Right hindlimb (tissue), 1 donor: ENCODE results near the gene AOC1.
A peak's percentile ranks its signal among the peaks of the same experiment; 100 is the strongest.

Experiments used
- DNase-seq: peaks from one replicate; pipeline ENCODE4 v3.0.0-alpha.2; 2018

Gene AOC1

DNA sequence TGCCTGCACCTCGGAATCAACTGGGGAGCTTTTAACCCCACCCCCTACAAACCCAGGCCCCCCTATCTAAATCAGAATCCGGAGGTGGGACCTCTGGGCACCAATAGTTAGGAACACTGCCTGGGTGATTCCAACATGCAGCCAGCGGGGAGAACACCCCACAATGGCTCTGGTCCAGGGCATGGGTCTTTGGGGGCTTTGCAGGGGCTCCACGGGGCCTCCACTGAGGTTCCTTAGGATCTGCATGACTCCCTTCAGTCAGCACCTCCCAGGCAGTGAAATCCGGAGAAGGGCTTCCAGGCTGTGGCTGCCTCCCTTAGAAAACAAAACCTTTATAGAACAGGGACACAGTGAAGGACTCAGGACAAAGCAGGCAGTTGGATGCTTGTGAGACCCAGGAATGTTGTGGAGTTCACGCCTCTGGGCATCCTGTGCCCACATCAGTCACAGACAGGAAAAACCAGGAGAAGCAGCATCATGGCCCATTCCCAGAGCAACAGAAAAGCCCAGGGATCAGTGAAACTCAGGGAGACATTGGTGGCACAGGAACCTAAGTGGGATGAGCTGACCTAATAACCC, 16.5 kb upstream of the AOC1 start:
- DNase-seq = no peak

DNA sequence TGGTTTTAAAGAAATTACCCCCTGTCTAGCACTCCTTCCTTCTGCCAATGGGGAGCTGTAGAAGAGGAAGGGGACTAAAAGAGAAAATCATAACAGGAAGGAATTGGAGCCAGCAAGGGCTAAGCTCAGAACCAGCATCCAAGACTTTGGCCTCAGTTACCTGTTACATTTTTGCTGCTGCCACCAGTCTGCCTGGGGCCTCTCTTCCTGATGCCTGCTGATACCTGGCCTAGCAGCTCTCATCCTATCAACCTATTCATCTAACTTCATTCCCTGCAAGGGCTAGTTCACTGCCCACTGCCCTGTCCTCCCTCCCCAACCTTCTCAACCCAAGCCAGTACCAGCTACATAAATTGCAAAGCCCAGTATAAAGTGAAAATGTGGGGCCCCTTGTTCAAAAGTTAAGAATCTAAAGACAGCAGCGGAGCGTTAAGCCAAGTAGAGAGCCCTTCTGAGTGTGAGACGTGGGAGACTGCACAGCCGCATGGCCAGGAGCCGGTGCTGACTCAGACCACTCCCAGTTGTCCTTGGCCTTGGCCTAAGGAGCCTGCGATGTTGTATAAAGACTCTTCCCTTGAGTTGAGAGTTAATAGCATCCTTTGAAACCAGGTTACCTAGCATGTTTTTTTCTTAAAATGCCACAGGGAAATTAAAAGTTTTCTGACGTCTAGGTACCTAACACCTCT, 13.2 kb upstream of the AOC1 start:
- no peak for DNase-seq

DNA sequence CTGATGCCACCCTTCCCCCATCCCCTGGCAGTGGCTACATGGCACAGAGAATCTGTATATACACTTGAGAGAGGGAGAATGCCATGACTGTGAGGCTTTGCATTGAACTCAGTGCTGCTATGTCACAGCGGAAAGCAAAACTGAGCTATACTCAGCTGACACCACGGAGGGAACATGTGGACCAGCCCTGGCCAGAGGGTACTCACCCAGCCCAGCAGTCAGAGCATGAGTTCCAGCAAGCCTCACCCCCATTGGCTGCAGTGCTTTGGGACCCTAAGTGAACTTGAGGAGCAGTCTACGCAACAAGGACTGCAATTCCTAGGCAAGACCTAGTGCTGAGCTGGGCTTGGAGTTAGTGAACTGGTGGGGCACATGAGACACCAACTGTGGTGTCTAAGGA, 10.3 kb upstream of the AOC1 start:
- no peak for DNase-seq

DNA sequence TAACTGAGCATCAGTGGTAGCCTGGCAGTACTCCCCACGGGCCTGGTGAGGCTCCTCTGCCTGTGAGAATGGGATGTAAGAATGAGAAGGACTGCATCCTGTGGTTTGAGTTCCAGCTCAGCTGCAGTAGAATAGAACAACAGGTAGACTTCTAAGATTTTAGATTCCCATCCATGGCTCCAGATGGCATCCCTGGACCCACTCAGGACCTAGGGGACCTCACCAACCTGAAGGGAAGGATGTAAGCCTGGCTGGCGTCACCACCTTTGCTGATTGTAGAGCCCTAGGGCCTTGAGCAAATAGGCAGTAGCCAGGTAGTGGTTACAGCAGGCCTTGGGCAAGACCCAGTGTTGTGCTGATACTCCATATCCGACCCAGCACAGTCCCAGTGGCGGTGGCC, 9.6 kb upstream of the AOC1 start:
- DNase-seq = no peak

DNA sequence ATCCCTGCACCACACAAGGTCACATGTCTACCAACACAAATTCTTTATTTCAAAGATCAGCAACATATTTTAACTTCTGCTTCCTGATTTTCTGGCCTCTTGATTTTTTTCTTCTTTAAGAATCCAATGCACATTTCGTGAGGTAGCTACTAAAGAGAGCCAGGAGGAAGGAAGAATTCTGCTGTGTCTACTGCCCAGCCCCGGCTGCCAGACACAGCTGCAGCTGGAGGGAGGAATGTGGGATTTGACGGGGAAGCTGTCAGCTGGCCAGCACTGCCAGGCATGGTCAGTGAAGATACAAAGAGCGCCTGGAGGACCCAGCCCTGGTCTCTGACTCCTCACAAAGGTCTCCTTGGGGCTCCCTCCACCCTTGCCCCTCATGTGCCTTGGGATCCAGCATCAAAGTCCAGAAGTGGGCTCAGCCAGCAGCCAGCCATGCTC, 6.9 kb upstream of the AOC1 start:
- peak; percentile 72 for DNase-seq

DNA sequence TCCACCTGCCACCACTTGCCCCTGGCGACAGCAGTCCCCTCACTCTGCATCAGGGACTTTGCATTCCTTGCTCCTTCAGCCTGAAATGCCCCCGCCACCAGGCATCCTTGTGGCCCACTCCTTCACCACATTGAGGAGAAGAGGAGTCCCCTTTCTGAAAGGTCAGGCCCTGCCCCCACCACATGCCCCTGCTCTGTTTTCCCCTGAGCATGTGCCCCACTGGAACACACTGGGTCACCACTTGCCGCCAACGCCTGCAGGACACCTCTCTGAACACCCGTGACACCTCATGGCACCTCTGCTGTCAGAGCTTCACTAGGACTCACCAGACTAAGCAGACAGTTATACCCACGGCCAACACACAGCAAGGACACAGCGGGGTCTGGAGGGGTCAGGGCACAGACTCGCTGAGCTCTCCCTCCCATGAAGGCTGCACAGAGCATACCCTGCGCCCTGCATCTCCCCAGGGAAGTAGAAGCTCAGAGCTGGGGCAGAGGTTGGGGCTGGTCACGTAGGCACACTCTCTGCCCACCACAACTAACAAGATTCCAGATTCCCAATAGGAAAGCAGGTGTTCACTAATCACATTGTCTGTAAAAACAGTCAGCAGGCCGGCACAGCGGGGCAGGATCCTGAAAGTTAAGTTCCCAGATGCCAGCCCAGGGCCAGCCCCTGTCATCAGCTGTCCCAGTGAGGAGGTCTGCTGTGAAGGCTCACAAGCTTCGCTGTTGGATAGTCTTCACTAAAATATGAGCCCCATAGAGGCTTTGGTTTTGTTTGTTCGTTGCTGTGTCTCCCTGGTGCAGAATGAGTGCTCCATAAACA, 5.8 kb upstream of the AOC1 start:
- DNase-seq = no peak

DNA sequence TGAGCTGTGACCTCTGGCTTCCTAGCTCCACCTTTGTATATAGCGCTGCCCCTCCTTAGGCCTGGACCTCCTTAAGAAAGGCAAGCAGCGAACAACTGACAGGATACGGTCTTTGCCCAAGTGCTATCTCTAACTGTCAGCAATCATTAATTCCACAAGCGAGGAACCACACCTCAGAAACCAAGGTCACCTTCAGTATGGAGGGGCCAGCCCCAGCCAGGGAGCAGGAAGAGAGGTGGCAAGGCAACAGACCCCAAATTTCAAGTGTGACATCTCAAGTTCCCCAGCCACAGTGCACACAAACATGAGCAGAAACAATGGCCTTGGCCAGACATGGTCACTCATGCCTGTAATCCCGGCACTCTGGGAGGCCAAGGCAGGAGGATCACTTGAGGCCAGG, 4.8 kb upstream of the AOC1 start:
- DNase-seq = no peak

DNA sequence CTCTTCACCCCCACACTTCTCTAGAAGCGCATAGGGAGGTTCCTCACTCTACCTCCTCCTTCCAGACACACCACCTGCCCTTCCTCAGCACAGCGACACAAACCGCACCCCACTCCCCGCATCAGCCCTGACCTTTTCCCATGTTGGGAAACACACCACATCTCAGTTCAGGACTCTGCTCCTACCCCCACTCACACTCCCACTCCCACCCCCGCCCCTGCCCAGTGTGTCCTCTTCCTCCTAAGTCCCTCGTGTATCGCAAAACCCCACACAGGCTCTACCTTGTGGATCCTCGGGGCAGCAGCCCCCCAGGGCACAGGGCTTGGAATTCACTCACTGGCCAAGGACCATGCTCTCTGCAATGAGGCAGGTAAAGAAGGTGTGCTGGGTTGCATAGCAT, 4.2 kb upstream of the AOC1 start:
- DNase-seq = no peak

DNA sequence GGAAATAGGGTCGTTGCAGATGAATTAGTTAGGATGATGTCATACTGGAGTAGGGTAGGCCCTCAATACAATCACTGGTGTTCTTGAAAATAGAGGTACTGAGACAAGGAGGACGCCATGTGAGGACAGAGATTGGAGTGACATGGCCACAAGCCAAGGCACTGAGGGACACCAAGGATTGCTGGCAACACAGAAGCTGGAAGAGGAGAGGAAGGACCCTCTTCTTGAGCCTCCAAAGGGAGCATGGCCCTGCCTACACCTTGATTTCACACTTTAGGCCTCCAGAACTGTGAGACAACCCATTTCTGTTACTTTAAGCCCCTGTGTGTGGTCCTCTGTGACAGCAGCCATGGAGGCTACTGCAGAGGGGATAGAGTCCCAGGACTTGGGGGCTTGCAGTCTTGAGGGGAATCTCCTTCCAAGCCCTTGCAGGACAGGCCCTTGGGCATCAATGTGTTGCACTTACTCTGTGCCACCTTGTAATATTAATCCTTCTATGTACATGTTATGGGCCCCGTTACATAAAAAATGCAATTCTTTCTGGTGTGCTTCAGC, 3.7 kb upstream of the AOC1 start:
- no peak for DNase-seq

DNA sequence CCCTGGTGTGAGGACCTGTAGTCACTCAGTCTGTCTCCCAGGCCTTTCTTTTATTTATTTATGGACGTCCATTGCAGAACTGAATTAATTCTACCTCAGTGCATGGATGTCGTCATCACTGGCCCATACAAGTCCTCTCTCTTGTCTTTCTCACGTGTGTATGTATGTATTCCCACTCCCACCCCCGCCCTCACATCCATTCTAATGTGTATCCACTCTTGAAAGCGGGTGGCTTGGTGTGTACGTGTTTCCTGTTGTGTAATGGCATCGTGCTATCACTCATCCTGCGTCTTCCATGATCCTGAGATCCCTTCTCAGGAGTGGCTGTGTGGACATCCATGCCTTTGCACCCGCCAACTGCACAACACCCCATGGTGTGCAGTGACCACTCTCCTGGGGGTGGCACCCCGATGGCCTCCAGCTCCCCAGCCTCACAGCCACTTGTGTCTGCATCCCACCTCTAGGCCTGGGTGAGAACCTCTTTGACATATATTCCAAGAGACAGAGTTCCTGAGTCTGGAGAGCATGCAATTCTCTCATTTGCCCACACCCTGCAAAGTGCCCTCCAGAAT, 3.0 kb upstream of the AOC1 start:
- no peak for DNase-seq

DNA sequence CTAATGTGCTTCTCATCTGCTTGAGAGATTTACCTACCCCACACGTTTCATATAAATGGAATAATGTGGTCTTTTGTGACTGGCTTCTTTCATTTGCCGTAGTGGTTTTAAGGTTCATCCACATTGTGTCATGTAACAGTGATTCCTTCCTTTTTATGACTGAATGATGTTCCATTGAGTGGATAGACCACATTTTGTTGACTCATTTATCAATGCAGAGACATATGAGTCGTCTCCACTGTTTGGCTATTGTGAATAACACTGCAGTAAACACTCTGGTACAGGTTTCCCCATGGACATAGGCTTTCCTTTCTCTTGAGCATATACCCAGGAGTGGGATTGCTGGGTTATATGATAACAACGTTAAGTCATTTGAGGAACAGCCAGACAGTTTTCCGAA, 2.0 kb upstream of the AOC1 start:
- DNase-seq = no peak

DNA sequence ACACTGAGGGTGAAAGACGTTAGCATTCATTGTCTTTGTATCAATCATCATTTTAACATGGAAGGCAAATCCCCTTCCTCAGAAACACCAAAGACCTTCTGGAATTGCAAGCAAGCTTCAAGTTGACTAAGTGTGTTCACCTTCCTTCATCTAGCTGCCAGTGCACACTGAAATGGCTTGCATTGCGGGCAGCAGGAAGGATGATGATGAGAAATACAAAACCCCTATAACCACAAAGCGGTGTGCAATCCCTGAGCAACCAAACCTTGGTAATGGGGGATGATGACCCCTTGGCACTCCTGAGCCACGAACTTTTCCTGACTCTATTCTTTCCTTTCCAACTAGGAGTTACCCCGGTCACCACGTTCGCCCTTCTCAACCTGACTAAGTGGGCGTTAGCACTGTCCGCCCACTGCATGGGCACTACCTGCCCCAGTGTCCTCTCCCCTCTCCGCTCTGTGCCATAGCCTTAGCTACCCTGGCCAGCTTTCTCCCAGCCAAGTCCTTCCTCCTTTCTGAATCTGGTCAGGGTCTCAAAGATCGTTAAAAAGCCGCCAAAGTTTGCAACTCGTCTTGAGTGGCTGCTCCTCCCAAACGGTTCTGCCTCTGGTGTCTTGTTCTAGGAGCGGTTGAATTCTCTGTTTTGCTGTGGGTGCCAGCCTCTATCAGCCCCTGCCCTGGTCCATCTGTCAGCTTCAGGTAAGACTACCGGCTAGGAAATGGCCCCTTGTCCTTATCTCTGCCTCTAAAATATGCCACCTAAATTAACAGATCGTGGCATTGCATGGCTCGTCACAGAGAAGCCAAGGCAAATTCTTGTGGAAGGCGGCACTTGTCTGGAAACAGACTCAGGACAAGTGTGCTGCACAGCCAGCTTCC, 586 bp upstream of the AOC1 start:
- DNase-seq = no peak

DNA sequence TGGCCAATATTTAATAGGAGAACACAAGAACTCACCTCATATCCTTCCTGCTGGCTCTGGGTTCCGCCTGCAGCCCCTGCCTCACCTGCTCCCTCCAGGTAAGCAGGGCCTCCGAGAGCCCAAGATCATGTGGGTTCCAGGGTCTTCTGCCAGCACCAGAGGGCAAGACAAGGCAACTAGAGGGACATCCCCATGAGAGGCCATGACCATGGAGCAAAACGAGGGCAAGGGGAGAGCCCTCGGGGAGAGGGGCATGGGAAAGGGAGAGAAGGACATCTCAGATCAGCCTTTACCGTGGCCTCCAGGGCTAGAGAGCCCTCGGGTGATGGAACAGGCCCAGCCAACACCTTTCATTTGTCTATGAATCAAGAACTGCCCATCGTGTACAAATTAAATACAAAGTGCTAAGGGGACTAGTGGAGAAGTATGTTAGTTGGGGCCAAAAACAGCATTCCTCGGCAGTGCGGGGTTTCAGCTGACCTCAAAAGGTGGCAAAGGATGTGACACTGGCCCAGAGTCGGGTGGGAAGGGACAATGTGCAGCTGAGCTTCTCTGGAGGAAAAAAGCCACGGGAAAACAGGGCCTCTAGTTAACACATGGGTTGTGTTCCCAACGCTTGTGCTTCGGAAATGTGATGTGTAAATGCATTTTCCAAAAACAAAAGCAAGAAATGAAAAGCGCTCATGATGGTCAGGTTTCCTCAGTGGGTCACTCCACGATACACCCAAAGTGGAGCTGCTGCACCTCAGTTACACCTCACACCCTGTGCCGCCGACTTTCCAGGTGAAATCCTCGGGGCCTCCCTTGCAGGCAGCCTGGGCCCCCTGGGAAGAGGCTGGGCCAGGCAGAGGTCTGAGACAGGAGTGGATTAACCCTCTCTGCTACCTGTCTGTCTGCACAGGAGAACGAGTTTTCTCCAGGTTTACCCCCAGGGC, 2.0 kb downstream of the AOC1 start:
- DNase-seq = no peak

DNA sequence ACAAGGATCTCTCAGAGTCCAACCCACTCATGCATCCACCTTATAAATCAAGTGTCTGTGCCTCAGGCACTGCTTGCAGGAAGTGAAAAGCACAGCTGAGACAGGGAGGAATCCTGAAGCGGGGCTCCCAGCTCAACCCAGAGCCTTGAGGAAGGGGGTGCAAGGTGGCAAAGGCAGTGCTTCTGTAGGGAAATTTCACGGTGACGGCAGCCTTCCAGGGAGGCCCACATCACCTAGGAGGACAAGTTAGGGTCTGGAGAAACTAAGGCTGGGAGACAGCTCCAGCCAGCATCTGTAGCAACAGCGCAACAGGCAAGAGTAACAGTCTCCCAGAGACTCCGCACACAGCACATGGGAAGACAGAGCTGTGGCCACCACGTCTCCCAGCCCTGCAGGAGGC, 2.7 kb downstream of the AOC1 start:
- DNase-seq = no peak

DNA sequence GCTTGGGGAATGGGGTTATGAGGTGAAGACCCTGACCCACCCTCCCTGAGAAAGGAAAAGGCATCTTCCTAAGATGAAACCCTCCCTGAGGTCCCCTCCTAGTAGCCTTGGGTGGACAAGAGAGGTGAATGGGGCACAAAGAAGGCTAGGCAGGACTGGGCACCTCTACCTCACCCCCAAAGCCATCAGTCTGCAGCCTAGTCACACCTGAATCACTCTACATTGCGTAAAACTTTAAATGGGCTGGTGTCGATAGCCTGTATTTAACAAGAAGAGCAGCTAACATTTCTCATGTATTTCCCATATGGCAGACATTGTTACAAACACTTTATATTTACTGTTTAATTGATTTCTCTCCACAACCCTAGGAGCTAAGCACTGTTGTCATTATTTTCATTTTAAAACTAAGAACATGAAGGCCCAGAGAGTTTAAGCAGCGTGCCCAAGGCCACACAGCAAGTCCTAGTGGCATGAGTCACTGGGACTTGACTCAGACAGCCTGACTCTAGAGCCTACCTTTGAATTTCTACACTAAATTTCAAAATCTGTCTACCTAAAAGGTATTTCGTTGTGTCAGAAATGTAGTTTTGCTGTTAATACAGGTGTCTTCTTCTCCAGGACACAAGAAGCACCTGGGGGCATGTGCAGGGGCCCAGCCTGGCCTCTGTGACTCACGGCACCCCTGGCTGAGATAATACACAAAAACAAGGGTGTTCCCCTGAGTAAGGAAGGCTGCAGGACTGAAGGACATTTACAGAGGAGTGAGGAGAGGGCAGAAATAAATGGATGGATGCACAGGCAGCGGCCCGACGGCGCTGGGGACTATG, 3.4 kb downstream of the AOC1 start:
- no peak for DNase-seq

DNA sequence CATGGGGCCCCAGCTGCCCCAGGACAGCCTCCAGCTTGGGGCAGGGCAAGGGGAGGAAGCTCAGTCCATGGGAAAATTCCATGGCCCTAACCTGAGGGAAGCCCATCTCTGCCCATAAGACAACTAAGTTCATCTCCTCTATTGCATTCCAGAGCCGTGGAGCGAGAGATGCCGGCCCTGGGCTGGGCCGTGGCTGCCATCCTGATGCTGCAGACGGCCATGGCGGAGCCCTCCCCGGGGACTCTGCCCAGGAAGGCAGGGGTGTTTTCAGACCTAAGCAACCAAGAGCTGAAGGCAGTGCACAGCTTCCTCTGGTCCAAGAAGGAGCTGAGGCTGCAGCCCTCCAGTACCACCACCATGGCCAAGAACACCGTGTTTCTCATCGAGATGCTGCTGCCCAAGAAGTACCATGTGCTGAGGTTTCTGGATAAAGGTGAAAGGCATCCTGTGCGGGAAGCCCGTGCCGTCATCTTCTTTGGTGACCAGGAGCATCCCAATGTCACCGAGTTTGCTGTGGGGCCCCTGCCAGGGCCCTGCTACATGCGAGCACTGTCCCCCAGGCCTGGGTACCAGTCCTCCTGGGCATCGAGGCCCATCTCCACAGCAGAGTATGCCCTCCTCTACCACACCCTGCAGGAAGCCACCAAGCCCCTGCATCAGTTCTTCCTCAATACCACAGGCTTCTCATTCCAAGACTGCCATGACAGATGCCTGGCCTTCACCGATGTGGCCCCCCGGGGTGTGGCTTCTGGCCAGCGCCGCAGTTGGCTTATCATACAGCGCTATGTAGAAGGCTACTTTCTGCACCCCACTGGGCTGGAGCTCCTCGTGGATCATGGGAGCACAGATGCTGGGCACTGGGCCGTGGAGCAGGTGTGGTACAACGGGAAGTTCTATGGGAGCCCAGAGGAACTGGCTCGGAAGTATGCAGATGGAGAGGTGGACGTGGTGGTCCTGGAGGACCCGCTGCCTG, 4.3 kb downstream of the AOC1 start:
- DNase-seq = no peak

DNA sequence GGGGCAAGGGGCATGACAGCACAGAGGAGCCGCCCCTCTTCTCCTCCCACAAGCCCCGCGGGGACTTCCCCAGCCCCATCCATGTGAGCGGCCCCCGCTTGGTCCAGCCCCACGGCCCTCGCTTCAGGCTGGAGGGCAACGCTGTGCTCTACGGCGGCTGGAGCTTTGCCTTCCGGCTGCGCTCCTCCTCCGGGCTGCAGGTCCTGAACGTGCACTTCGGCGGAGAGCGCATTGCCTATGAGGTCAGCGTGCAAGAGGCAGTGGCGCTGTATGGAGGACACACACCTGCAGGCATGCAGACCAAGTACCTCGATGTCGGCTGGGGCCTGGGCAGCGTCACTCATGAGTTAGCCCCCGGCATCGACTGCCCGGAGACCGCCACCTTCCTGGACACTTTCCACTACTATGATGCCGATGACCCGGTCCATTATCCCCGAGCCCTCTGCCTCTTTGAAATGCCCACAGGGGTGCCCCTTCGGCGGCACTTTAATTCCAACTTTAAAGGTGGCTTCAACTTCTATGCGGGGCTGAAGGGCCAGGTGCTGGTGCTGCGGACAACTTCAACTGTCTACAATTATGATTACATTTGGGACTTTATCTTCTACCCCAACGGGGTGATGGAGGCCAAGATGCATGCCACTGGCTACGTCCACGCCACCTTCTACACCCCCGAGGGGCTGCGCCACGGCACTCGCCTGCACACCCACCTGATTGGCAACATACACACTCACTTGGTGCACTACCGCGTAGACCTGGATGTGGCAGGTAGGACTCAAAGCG, 5.1 kb downstream of the AOC1 start:
- no peak for DNase-seq
